ENCODE data around the gene MAML3. TPM values are rescaled to one million over a fixed set of nuclear protein-coding genes. Genes with fewer than 3 reads are reported as not detected.
A peak's percentile ranks its signal among the peaks of the same experiment; 100 is the strongest.

The MAML3 gene
- total RNA-seq, 2 donors from 2014 or later, result 29.2 to 32.2 TPM

- Histone ChIP-seq H3K9me3 (ENCODE audit: control insufficient read depth, low read length) (no peaks in the 10 kb centered on the region), H3K4me1 (ENCODE audit: control insufficient read depth, insufficient read depth, low read length) (peaks cover 10% of the 10 kb centered on the region), H3K27me3 (ENCODE audit: control insufficient read depth, insufficient read depth, low read length, poor library complexity, severe bottlenecking) (no peaks in the 10 kb centered on the region), H3K4me3 (ENCODE audit: low read length) (no peak overlapping the region), H3K9ac (ENCODE audit: extremely low read depth, low read length, poor library complexity, severe bottlenecking) (no peak overlapping the region), H3K27ac (ENCODE audit: low read depth, low read length) (no peak overlapping the region), H3K36me3 (ENCODE audit: control insufficient read depth, insufficient read depth, low read length) (peaks cover 77% of the 10 kb centered on the region)
- no peak for DNase-seq
- TF ChIP-seq CTCF (conservative IDR thresholded peaks at IDR 0.05), result no peak
- Mint-ChIP-seq H3K4me1 (peaks cover 31% of the 10 kb centered on the region), H3K9me3 (no peaks in the 10 kb centered on the region), H3K4me3 (no peak overlapping the region), H3K27ac (no peak overlapping the region), H3K27me3 (ENCODE audit: insufficient read depth) (no peaks in the 10 kb centered on the region), H3K36me3 (ENCODE audit: low read depth) (peaks cover 67% of the 10 kb centered on the region)
Observed at GRCh38 chr4:139690419-139690818, 463.6 kb downstream of the MAML3 start.

GRCh38 chr4:139689093-139689722, 464.8 kb downstream of the MAML3 start:
- DNase-seq, result no peak
- H3K36me3 Mint-ChIP-seq (ENCODE audit: low read depth), result peaks cover 67% of the 10 kb centered on the region
- H3K9me3 Mint-ChIP-seq, result peaks cover 2% of the 10 kb centered on the region
- H3K27me3 Mint-ChIP-seq (ENCODE audit: insufficient read depth), result no peaks in the 10 kb centered on the region
- no peak overlapping the region for H3K9ac ChIP-seq (ENCODE audit: extremely low read depth, low read length, poor library complexity, severe bottlenecking)
- H3K4me3 Mint-ChIP-seq, result no peak overlapping the region
- no peak overlapping the region for H3K4me3 ChIP-seq (ENCODE audit: low read length)
- peaks cover 11% of the 10 kb centered on the region for H3K9me3 ChIP-seq (ENCODE audit: control insufficient read depth, low read length)
- H3K27ac Mint-ChIP-seq, result no peak overlapping the region
- H3K36me3 ChIP-seq (ENCODE audit: control insufficient read depth, insufficient read depth, low read length), result peaks cover 77% of the 10 kb centered on the region
- 93% methylated on average over 4 to 6 of the region's 6 CpGs for WGBS, 2 experiments (ENCODE audit: insufficient coverage in 1 of 2, insufficient read length in 1 of 2)
- peaks cover 7% of the 10 kb centered on the region for H3K4me1 ChIP-seq (ENCODE audit: control insufficient read depth, insufficient read depth, low read length)
- peaks cover 31% of the 10 kb centered on the region for H3K4me1 Mint-ChIP-seq
- no peaks in the 10 kb centered on the region for H3K27me3 ChIP-seq (ENCODE audit: control insufficient read depth, insufficient read depth, low read length, poor library complexity, severe bottlenecking)
- no peak overlapping the region for H3K27ac ChIP-seq (ENCODE audit: low read depth, low read length)
- no peak for TF ChIP-seq CTCF (conservative IDR thresholded peaks at IDR 0.05)

GRCh38 chr4:139686988-139687387, 467.0 kb downstream of the MAML3 start:
- Histone ChIP-seq H3K4me1 (ENCODE audit: control insufficient read depth, insufficient read depth, low read length) (peaks cover 6% of the 10 kb centered on the region), H3K9me3 (ENCODE audit: control insufficient read depth, low read length) (peaks cover 19% of the 10 kb centered on the region), H3K9ac (ENCODE audit: extremely low read depth, low read length, poor library complexity, severe bottlenecking) (no peak overlapping the region), H3K27me3 (ENCODE audit: control insufficient read depth, insufficient read depth, low read length, poor library complexity, severe bottlenecking) (no peaks in the 10 kb centered on the region), H3K27ac (ENCODE audit: low read depth, low read length) (no peak overlapping the region), H3K36me3 (ENCODE audit: control insufficient read depth, insufficient read depth, low read length) (peaks cover 79% of the 10 kb centered on the region), H3K4me3 (ENCODE audit: low read length) (peak overlapping the region; percentile 16)
- H3K27ac Mint-ChIP-seq, result no peak overlapping the region
- peaks cover 71% of the 10 kb centered on the region for H3K36me3 Mint-ChIP-seq (ENCODE audit: low read depth)
- TF ChIP-seq CTCF (conservative IDR thresholded peaks at IDR 0.05), result no peak
- H3K27me3 Mint-ChIP-seq (ENCODE audit: insufficient read depth), result no peaks in the 10 kb centered on the region
- no peak for DNase-seq
- H3K9me3 Mint-ChIP-seq, result peaks cover 2% of the 10 kb centered on the region
- no peak overlapping the region for H3K4me3 Mint-ChIP-seq
- WGBS, 2 experiments (ENCODE audit: insufficient coverage in 1 of 2, insufficient read length in 1 of 2), result 95 to 96% methylated on average over 2 to 3 of the region's 3 CpGs
- peaks cover 41% of the 10 kb centered on the region for H3K4me1 Mint-ChIP-seq
